Keratinocyte (primary cell): ENCODE measurements around the gene ACAA1. TPM values are rescaled to one million over a fixed set of nuclear protein-coding genes. Genes with fewer than 3 reads are reported as not detected.

Experiments
- DNase-seq: peaks from one replicate; pipeline ENCODE4 v3.0.0-alpha.2; 2011; ENCODE audit warnings: low read depth, missing footprints, low spot score
- FAIRE-seq: peaks from 2 replicates; lab custom pipeline; 2011; peaks lifted over from hg19 to GRCh38; lab: Jason Lieb, UNC
- H2AFZ ChIP-seq: 2 replicates; pipeline ENCODE4 v1.6.0; 2012; ENCODE audit warnings: low read length, control low read depth, inconsistent platforms; ENCODE audit not compliant: control insufficient read depth
- H3K27ac ChIP-seq: 2 replicates; pipeline ENCODE4 v1.5.1; 2011; ENCODE audit warnings: low read length; ENCODE audit not compliant: control insufficient read depth, insufficient read depth
- H3K27me3 ChIP-seq: 3 replicates; pipeline ENCODE4 v1.6.0; 2011; ENCODE audit warnings: low read length; ENCODE audit not compliant: control insufficient read depth, insufficient read depth; ENCODE audit errors: extremely low read depth
- H3K36me3 ChIP-seq, 2 experiments: 2 replicates in 1 of 2; 3 replicates in 1 of 2; pipeline ENCODE4 v1.5.1; 2011; ENCODE audit warnings: low read length in 2 of 2, mild to moderate bottlenecking in 1 of 2; ENCODE audit not compliant: control insufficient read depth in 2 of 2, insufficient read depth in 2 of 2; ENCODE audit errors: extremely low read depth in 1 of 2
- H3K4me1 ChIP-seq: 3 replicates; pipeline ENCODE4 v1.5.1; 2011; ENCODE audit warnings: low read length; ENCODE audit not compliant: control insufficient read depth, insufficient read depth; ENCODE audit errors: extremely low read depth
- H3K4me2 ChIP-seq: 3 replicates; pipeline ENCODE4 v1.6.0; 2011; ENCODE audit warnings: low read depth, low read length; ENCODE audit not compliant: control insufficient read depth, insufficient read depth; ENCODE audit errors: extremely low read depth
- H3K4me3 ChIP-seq, 3 experiments: fragments of 200-600 bp in 1 of 3; sonication (generic) in 1 of 3; 2 replicates in 2 of 3; 3 replicates in 1 of 3; pipeline ENCODE4 v1.5.1; 2011 to 2016; ENCODE audit warnings: low read length in 3 of 3, mild to moderate bottlenecking in 3 of 3, control low read depth in 2 of 3, inconsistent platforms in 1 of 3, low read depth in 1 of 3, mixed read lengths in 1 of 3, mixed run types in 1 of 3, moderate library complexity in 1 of 3; ENCODE audit not compliant: control insufficient read depth in 2 of 3, insufficient read depth in 2 of 3; ENCODE audit errors: extremely low read depth in 1 of 3
- H3K79me2 ChIP-seq: 2 replicates; pipeline ENCODE4 v1.6.0; 2012; ENCODE audit warnings: low read length; ENCODE audit not compliant: control insufficient read depth, insufficient read depth
- H3K9ac ChIP-seq: 3 replicates; pipeline ENCODE4 v1.6.0; 2011; ENCODE audit warnings: low read length; ENCODE audit not compliant: control insufficient read depth, insufficient read depth; ENCODE audit errors: extremely low read depth
- H3K9me1 ChIP-seq: 3 replicates; pipeline ENCODE4 v1.6.0; 2011; ENCODE audit warnings: low read length; ENCODE audit not compliant: control insufficient read depth, insufficient read depth; ENCODE audit errors: extremely low read depth
- H3K9me3 ChIP-seq: 2 replicates; pipeline ENCODE4 v1.5.1; 2012; ENCODE audit warnings: low read depth, low read length; ENCODE audit not compliant: control insufficient read depth
- H4K20me1 ChIP-seq: 3 replicates; pipeline ENCODE4 v1.6.0; 2011; ENCODE audit warnings: low read length; ENCODE audit not compliant: control insufficient read depth, insufficient read depth; ENCODE audit errors: extremely low read depth
- CTCF ChIP-seq, 3 experiments: IDR thresholded peaks in 1 of 3; conservative IDR thresholded peaks in 1 of 3; optimal IDR thresholded peaks in 1 of 3; 2 replicates in 2 of 3; 3 replicates in 1 of 3; pipeline versions ENCODE3 to v1.5.1; 2011; ENCODE audit warnings: low read length in 3 of 3, mild to moderate bottlenecking in 3 of 3, moderate library complexity in 2 of 3, control low read depth in 1 of 3, inconsistent platforms in 1 of 3; ENCODE audit not compliant: insufficient read depth in 2 of 3; ENCODE audit errors: extremely low read depth in 1 of 3
- EZH2 ChIP-seq: IDR thresholded peaks from one replicate; pipeline ENCODE4 v1.6.1; 2012; ENCODE audit warnings: inconsistent platforms, mild to moderate bottlenecking, low read length, moderate library complexity
- dilution Hi-C: fragments of 300-500 bp; cut with MboI; formaldehyde crosslinking; loops from one replicate; pipeline ENCODE4 v1.7.0; 2020; ENCODE audit warnings: low sequenced_read_pairs; ENCODE audit not compliant: extremely low pct_ligation_motif_present
- polyA plus RNA-seq, 5 experiments: library from polyadenylated mRNA; depleted of rRNA in 3 of 5; stranded (reverse) in 3 of 5; stranded (forward) in 1 of 5; unstranded in 1 of 5; fragments of >200 nt; gene quantifications; 1 replicate in 1 of 5; 2 replicates in 3 of 5; 3 replicates in 1 of 5; pipeline versions ENCODE4 v1.2.1 to v1.2.3, GENCODE V29; 2011 to 2012; ENCODE audit warnings: missing spikeins in 2 of 5, low read depth in 1 of 5, low replicate concordance in 1 of 5

ACAA1 gene
- polyA plus RNA-seq, 1 donor (not counting 4 experiments of a cell fraction or from before 2014, with no cell fraction given) = 85.3 TPM

GRCh38 chr3:38117748-38118420 is 19.0 kb downstream of the ACAA1 start:
- Histone ChIP-seq H3K79me2 (no peaks in the 10 kb centered on the region), H3K27ac (no peak overlapping the region), H3K4me2 (no peak overlapping the region), H3K9me3 (no peaks in the 10 kb centered on the region), H3K27me3 (no peaks in the 10 kb centered on the region), H2AFZ (no peak overlapping the region), H3K4me1 (no peaks in the 10 kb centered on the region), H3K4me3 (no peak overlapping the region), H3K9me1 (no peaks in the 10 kb centered on the region), H4K20me1 (no peaks in the 10 kb centered on the region), H3K9ac (no peak overlapping the region), H3K36me3 (peaks cover 10 to 19% of the 10 kb centered on the region in 2 experiments)
- DNase-seq = no peak
- dilution Hi-C loops = no loop called here
- peak; percentile 13 for FAIRE-seq
- TF ChIP-seq CTCF (optimal IDR thresholded peaks at IDR 0.05 in 1 of 3, IDR thresholded peaks at IDR 0.05 in 1 of 3, conservative IDR thresholded peaks at IDR 0.05 in 1 of 3; ENCODE audit: extremely low read depth in 1 of 3, insufficient read depth in 2 of 3, low read length in 3 of 3) (peak in 2 of 3 experiments; percentile 93 to 98), EZH2 (no peak)

- Histone ChIP-seq H3K36me3 (peaks cover 4 to 15% of the 10 kb centered on the region in 2 experiments), H3K4me2 (no peak overlapping the region), H3K27ac (no peak overlapping the region), H3K79me2 (no peaks in the 10 kb centered on the region), H3K4me3 (no peak overlapping the region), H3K27me3 (no peaks in the 10 kb centered on the region), H3K9me3 (no peaks in the 10 kb centered on the region), H3K9me1 (no peaks in the 10 kb centered on the region), H4K20me1 (no peaks in the 10 kb centered on the region), H2AFZ (no peak overlapping the region), H3K9ac (no peak overlapping the region), H3K4me1 (no peaks in the 10 kb centered on the region)
- FAIRE-seq (no peak), DNase-seq (no peak)
- dilution Hi-C loops = no loop called here
- TF ChIP-seq EZH2 (no peak), CTCF (optimal IDR thresholded peaks at IDR 0.05 in 1 of 3, IDR thresholded peaks at IDR 0.05 in 1 of 3, conservative IDR thresholded peaks at IDR 0.05 in 1 of 3; ENCODE audit: extremely low read depth in 1 of 3, insufficient read depth in 2 of 3, low read length in 3 of 3) (peak in 1 of 3 experiments; percentile 32)
These were observed 19.7 kb downstream of the ACAA1 start for GRCh38 chr3:38117163-38117716.
